Fibroblast of the aortic adventitia (primary cell): ENCODE results near the gene GLIPR2. TPM values are rescaled to one million over a fixed set of nuclear protein-coding genes. Genes with fewer than 3 reads are reported as not detected.
"Not testable (repeated sequence)": the region's sequence is repeated elsewhere in the genome, so short reads cannot be mapped to it uniquely, and the experiment has no call there.

Source experiments
- DNase-seq: peaks from one replicate; pipeline ENCODE4 v3.0.0-alpha.2; 2010; ENCODE audit warnings: low read depth
- H3K4me3 ChIP-seq: 2 replicates; pipeline ENCODE4 v1.5.1; 2011; ENCODE audit warnings: low read depth, mild to moderate bottlenecking, control low read depth, low read length, moderate library complexity
- total RNA-seq: library from RNA; depleted of rRNA; stranded (reverse); fragments of >200 nt; gene quantifications from 2 replicates; pipeline ENCODE4 v1.2.3, GENCODE V29; 2012; ENCODE audit warnings: low replicate concordance
- TF ChIP-seq, protein P1 (sequence below): IDR thresholded peaks from 2 replicates; pipeline ENCODE4 v1.5.1; 2011; ENCODE audit warnings: mild to moderate bottlenecking, low read length, control low read depth, inconsistent platforms; ENCODE audit not compliant: insufficient read depth

Gene GLIPR2
- total RNA-seq, 1 donor, result 36.6 TPM

DNA sequence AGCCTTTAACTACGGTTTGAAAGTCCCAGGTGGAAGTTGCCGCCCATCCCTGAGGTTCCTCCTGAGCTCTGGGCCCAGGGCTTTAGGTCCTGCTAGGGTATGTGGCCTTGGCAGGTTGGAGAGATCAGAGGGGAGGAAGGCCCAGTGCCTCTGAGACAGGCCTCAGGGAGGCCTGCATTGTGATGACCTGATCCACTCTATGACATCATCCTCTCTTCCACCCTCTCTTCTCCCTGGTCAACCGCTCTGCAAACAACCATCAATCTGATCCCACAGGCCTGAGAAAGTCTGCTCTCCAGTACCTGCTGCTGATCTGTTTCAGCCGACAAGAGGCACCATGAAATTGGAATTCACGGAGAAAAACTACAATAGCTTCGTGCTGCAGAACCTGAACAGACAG, 32.6 kb downstream of the GLIPR2 start, which contains the start of gene CCIN:
TSS of gene CCIN (plus strand) at position 223 of the 400 bp plus-strand sequence. CDS start at position 338, 115 bp downstream.
- no peak for DNase-seq
- TF ChIP-seq, protein P1, sequence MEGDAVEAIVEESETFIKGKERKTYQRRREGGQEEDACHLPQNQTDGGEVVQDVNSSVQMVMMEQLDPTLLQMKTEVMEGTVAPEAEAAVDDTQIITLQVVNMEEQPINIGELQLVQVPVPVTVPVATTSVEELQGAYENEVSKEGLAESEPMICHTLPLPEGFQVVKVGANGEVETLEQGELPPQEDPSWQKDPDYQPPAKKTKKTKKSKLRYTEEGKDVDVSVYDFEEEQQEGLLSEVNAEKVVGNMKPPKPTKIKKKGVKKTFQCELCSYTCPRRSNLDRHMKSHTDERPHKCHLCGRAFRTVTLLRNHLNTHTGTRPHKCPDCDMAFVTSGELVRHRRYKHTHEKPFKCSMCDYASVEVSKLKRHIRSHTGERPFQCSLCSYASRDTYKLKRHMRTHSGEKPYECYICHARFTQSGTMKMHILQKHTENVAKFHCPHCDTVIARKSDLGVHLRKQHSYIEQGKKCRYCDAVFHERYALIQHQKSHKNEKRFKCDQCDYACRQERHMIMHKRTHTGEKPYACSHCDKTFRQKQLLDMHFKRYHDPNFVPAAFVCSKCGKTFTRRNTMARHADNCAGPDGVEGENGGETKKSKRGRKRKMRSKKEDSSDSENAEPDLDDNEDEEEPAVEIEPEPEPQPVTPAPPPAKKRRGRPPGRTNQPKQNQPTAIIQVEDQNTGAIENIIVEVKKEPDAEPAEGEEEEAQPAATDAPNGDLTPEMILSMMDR, result no peak
- no peak within 1 kb of the TSS for H3K4me3 ChIP-seq

DNA sequence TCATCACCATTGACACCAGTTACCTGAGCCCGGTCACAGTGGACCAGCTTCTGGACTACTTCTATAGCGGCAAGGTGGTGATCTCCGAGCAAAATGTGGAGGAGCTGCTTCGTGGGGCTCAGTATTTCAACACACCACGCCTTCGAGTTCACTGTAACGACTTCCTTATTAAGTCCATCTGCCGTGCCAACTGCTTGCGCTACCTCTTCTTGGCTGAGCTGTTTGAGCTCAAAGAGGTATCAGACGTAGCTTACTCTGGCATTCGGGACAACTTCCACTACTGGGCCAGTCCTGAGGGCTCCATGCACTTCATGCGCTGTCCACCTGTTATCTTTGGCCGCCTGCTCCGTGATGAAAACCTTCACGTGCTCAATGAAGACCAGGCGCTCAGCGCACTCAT, 33.2 kb downstream of the GLIPR2 start:
- DNase-seq, result no peak
- no peak overlapping the region for H3K4me3 ChIP-seq
- TF ChIP-seq, protein P1, result no peak

DNA sequence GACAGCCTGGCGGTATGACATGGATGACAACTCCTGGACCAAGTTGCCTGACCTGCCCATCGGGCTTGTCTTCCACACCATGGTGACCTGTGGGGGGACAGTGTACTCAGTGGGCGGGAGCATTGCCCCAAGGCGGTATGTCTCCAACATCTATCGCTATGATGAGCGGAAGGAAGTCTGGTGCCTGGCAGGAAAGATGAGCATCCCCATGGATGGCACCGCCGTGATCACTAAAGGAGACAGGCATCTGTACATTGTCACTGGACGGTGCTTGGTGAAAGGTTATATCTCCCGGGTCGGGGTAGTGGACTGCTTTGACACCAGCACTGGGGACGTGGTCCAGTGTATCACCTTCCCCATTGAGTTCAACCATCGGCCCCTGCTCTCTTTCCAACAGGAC, 34.0 kb downstream of the GLIPR2 start:
- H3K4me3 ChIP-seq, result no peak overlapping the region
- no peak for DNase-seq
- TF ChIP-seq, protein P1, result no peak

DNA sequence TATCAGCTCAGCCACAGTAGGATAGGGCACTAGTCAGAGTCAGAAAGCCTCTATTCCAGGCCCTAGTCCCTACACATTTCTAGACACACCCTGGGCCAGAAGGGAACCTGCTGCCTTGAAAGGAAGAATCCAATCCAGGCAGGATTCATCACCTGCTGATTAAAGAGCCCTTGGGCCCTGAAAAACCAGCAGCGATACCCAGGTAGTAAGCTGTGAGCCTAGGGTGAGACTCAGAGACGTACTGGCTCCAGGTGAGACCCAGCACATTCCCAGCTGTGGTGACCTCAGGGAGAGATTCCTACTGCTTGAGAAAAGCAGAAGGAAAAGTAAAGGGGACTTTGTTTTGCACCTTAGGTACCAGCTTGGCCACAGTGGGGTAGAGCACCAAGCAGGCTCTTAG, 37.3 kb downstream of the GLIPR2 start:
- TF ChIP-seq, protein P1, result no peak
- no peak for DNase-seq
- no peak overlapping the region for H3K4me3 ChIP-seq

DNA sequence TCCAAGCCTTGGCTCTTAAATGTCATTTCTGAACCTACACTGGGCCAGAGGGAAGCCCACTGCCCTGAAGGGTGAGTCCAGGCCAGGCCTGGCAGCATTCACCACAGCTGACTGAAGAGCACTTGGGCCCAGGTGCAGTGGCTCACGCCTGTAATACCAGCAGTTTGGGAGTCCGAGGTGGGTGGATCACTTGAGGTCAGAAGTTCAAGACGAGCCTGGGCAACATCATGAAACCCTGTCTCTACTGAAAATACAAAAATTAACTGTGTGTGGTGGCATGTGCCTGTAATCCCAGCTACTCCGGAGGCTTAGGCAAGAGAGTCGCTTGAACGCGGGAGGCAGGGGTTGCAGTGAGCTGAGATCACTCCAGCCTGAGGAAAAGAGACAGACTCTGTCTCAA, 37.7 kb downstream of the GLIPR2 start:
- no peak for DNase-seq

DNA sequence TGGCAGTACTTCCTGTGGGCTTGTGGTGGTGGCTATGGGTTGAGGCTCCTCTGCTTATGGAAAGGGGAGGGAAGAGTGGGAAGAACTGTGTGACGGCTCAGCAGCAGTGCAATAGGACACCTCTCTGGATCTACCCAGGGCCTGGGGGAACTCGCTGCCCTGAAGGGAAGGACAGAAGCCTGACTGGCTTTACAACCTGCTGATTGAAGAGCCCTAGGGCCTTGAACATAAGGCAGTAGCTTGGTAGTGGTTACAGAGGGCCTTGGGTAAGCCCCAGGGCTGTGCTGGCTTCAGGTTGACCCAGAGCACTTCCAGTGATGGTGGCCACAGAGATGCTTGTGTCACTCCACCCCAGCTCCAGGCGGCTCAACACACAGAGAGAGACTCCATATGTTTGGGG, 38.2 kb downstream of the GLIPR2 start:
- no peak overlapping the region for H3K4me3 ChIP-seq
- DNase-seq, result no peak
- TF ChIP-seq, protein P1, result no peak

More for the DNA sequence above, 37.7 kb downstream of the GLIPR2 start:
- no peak overlapping the region for H3K4me3 ChIP-seq
- TF ChIP-seq, protein P1, result no peak

DNA sequence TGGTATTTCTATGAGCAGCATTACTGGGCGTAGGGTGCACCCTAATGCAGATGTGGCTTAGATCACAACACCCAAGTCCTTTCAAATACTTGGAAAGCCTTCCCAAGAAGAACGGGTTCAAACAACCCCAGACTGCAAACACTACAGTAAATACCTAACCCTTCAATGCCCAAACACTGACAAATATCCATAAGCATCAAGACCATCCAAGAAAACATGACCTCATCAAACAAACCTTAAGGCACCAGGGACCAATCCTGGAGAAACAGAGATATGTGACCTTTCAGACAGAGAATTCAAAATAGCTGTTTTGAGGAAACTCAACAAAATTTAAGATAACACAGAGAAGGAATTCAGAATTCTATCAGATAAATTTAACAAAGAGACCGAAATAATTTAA, 38.7 kb downstream of the GLIPR2 start:
- not testable (repeated sequence) for H3K4me3 ChIP-seq, DNase-seq

DNA sequence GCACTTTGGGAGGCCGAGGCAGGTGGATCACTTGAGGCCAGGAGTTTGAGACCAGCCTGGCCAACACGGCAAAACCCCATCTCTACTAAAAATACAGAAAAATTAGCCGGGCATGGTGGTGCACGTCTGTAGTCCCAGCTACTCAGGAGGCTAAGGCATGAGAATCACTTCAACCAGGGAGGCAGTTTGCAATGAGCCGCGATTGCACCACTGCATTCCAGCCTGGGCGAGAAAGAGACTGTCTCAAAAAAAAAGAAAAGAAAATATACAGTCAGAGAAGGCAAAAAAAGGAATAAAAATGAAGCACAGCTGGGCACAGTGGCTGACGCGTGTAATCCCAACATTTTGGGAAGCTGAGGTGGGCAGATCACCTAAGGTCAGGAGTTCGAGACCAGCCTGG, 40.0 kb downstream of the GLIPR2 start:
- DNase-seq, H3K4me3 ChIP-seq: not testable (repeated sequence)
